Measurements from ENCODE around the gene MYRIP.

DNA sequence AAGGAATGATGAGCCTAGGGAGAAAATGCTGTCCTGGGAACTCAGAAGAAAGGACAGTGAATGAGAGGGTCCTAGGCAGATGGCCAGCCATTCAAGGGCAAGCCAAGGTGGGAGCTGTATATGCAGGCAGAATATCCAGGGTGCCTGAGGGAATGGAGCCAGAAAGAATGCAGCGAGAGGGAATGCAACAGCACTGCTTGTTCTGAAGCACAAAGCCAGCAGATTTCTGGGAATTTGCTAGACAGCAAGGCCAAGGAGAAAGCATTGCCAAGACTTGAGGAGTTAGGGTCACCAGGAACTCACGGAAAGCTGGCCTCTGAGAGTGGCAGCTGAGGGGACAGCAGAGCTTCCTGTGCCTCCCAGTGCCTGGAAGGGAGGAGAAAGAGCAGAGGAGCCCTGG lies 200.6 kb downstream of the MYRIP start:
- TF ChIP-seq EZH2phosphoT487 (IDR thresholded peaks at IDR 0.05; ENCODE audit: borderline replicate concordance, low read length) = no peak
- TF ChIP-seq, protein P1, sequence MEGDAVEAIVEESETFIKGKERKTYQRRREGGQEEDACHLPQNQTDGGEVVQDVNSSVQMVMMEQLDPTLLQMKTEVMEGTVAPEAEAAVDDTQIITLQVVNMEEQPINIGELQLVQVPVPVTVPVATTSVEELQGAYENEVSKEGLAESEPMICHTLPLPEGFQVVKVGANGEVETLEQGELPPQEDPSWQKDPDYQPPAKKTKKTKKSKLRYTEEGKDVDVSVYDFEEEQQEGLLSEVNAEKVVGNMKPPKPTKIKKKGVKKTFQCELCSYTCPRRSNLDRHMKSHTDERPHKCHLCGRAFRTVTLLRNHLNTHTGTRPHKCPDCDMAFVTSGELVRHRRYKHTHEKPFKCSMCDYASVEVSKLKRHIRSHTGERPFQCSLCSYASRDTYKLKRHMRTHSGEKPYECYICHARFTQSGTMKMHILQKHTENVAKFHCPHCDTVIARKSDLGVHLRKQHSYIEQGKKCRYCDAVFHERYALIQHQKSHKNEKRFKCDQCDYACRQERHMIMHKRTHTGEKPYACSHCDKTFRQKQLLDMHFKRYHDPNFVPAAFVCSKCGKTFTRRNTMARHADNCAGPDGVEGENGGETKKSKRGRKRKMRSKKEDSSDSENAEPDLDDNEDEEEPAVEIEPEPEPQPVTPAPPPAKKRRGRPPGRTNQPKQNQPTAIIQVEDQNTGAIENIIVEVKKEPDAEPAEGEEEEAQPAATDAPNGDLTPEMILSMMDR (IDR thresholded peaks at IDR 0.05; ENCODE audit: low read depth, low read length, poor library complexity, severe bottlenecking) = no peak

Data from DOHH2 (cell line).